HG03039 (cell line): ENCODE data around the gene POM121C.
"Not testable (repeated sequence)": the region's sequence is repeated elsewhere in the genome, so short reads cannot be mapped to it uniquely, and the experiment has no call there.

Source experiments
- ATAC-seq: cut with Tn5 transposase; IDR thresholded peaks from one replicate; pipeline ENCODE4 v1.9.1; 2021; ENCODE audit warnings: mild to moderate bottlenecking, moderate library complexity; ENCODE audit not compliant: unreplicated experiment

Gene POM121C

GRCh38 chr7:75439000-75439399 lies 47.1 kb downstream of the POM121C start:
- ATAC-seq: not testable (repeated sequence)

- not testable (repeated sequence) for ATAC-seq
Measured at GRCh38 chr7:75423481-75423880, 62.6 kb downstream of the POM121C start.

DNA sequence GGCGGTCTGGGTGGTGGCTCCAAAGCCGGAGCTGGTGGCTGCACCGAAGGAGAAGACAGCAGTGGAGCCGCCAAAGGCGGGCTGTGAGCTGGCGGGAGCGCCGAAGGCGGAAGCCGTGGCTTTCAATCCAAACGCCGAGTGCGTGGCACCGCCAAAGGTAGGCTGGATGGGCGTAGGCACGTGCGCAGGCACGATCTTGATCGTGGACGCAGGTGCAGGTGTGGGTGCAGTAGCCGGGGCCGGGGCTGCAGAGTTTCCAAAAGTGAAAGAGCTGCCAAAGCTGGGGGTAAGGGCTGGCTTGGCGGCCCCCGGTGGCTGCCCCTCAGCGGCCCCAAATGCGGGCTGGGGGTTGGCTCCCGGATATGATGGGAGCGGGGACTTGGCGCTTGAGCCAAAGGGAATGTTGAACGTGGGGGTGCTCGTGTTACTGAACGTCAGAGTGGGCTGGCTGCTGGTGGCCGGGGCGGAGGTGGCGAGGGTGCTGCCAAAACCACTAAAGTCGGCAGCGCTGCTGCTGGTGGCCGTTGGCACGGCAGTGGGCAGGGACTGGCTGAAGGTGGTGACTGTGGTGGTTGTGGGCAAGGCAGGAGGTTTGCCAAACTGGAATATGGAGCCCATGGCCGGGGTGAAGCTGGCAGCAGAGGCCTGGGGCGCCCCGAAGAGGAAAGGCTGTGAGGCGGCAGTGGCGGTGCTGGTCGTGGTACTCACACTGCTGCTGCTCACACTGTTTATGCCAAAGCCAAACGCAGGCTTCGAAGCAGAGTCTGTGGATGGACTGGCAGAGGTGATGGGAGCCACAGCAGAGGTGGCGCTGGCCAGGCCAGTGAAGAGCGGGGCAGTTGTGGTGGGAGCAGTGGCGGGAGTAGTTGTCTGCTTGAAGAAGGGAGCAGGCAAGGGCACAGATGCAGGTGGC lies 64.0 kb downstream of the POM121C start:
- ATAC-seq: not testable (repeated sequence)

DNA sequence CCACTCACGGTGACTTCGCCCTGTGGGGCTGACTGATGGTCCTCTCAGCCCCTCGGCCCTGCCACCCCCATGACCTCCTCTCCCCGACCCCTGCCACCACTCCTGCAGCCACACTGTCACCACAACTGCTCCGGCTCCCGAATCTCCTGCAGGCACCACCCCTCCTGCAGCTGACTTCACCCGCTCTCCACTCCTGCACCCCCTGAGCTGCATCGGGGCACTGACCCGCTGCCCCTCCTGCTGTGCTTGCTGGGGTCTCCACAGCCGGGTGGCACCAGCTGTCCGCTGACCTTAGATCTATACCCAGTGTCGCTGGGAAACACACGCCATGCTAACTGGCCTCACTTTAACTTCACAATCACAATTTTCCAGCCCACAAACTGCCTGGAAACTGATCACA lies 65.9 kb downstream of the POM121C start:
- ATAC-seq: not testable (repeated sequence)

DNA sequence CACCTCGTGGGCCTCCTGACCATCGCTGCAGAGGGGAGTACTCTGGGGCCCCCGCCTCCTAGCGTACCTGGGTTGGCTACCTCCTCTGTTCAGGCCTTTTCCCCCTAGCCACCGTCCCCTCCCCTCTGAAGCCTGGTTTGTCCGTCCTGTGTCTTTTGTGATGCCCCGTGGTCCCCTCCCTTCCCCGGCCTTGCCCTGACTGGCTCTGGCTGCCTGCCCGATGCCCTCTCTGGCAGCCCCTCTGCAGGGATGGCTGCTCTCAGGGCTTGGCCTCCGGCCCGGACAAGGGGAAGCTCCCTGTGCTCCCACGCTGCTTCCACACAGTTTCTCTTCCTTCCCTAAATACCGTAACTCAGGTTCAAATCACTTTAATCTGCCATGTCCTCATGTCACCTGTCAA lies 66.4 kb downstream of the POM121C start:
- ATAC-seq: not testable (repeated sequence)

DNA sequence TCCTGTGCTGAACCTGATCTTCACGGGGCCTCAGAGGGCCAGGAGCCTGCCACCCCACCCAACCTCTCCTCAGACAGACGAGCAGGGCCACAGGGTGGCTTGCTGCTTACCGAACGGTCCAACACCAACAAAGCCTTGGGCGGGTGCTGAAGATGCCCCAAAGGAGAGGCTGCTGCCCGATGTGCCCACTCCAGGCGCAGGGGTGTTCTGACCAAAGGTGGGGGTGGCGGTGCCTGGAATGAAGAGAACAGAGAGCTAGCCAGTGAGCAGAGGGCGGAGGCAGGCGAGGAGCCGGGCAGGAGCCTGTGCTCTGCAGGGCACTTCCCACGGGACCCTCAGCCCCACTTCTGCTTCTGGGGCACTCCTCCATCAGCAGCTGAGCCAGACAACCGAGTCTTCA lies 66.9 kb downstream of the POM121C start:
- not testable (repeated sequence) for ATAC-seq

GRCh38 chr7:75418292-75418858 lies 67.7 kb downstream of the POM121C start:
- not testable (repeated sequence) for ATAC-seq

DNA sequence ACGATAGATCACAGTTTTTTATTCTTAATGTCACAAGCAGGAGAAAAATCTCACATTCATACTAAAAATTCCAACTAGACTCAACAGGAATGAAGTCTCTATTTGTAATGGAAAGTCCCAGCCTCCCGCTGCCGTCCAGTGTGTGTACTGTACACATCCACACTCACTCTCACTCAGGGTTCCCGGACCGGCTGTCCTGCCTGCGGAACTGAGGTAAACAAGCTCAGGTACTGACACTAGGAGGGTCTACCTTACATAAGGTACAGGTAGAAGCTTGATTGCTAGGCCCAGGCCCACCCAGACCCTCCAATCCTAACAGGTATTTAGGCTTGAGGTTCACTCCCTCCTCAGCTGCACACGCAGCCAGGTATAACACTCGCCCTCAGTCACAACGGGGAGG lies 69.3 kb downstream of the POM121C start:
- not testable (repeated sequence) for ATAC-seq

DNA sequence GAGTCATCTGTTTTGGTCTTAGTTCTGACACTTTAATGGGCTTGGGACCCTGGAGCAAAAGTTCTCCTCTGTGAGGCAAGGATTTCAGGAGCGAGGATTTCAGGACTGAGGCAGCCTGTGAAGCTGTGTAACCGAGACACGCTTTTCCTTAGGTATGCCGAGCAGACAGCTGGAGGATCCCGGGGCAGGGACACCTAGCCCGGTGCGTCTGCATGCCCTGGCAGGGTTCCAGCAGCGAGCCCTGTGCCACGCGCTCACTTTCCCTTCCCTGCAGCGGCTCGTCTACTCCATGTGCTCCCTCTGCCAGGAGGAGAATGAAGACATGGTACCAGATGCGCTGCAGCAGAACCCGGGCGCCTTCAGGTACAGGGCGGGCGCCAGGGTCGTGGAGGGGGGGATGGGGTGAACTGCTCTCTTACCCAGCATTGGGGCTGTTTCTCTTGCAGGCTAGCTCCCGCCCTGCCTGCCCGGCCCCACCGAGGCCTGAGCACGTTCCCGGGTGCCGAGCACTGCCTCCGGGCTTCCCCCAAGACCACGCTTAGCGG lies 70.2 kb downstream of the POM121C start:
- ATAC-seq: not testable (repeated sequence)

- ATAC-seq: not testable (repeated sequence)
Measured at GRCh38 chr7:75415428-75415817, 70.7 kb downstream of the POM121C start.

GRCh38 chr7:75414708-75415427 lies 71.2 kb downstream of the POM121C start:
- ATAC-seq: not testable (repeated sequence)

DNA sequence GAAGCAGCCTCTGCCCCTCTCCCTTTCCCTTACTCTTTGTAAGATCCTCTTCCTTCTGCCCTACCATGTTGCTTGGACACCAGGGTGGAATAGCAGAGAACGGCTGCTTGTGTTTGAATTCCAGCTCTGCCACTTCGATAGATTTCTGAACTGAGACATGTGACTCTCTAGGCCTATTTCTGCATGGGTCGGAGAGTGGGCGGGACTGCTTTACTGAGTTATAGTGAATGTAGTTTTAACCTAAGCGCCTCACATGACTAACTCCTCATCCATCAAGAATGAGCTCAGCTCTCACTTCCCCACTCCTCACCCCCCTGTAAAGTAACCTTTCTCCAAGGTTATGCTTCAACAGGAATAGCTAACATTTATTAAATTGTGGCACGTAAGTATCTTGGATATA lies 71.9 kb downstream of the POM121C start:
- ATAC-seq: not testable (repeated sequence)

- ATAC-seq: not testable (repeated sequence)
Measured at GRCh38 chr7:75410823-75411173, 75.3 kb downstream of the POM121C start.

GRCh38 chr7:75409880-75410822 lies 75.9 kb downstream of the POM121C start:
- ATAC-seq: peak; percentile 84

DNA sequence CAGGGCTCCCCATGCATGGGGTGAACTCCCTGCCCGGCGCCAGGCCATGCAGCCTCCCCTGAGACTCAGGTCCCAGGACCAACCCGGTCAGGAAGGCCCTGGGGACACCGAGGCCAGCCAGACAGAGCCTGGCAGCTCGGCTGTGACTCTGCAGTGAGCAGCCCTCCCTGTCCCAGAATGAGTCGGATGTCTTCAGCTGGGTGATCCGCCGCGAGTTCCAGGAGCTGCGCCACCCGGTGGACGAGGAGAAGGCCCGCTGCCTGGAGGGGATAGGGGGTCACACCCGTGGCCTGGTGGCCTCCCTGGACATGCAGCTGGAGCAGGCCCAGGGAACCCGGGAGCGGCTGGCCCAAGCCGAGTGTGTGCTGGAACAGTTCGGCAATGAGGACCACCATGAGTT lies 81.4 kb downstream of the POM121C start:
- ATAC-seq: not testable (repeated sequence)

GRCh38 chr7:75403455-75404443 lies 82.3 kb downstream of the POM121C start:
- not testable (repeated sequence) for ATAC-seq

GRCh38 chr7:75400575-75400974 lies 85.5 kb downstream of the POM121C start:
- ATAC-seq: not testable (repeated sequence)

DNA sequence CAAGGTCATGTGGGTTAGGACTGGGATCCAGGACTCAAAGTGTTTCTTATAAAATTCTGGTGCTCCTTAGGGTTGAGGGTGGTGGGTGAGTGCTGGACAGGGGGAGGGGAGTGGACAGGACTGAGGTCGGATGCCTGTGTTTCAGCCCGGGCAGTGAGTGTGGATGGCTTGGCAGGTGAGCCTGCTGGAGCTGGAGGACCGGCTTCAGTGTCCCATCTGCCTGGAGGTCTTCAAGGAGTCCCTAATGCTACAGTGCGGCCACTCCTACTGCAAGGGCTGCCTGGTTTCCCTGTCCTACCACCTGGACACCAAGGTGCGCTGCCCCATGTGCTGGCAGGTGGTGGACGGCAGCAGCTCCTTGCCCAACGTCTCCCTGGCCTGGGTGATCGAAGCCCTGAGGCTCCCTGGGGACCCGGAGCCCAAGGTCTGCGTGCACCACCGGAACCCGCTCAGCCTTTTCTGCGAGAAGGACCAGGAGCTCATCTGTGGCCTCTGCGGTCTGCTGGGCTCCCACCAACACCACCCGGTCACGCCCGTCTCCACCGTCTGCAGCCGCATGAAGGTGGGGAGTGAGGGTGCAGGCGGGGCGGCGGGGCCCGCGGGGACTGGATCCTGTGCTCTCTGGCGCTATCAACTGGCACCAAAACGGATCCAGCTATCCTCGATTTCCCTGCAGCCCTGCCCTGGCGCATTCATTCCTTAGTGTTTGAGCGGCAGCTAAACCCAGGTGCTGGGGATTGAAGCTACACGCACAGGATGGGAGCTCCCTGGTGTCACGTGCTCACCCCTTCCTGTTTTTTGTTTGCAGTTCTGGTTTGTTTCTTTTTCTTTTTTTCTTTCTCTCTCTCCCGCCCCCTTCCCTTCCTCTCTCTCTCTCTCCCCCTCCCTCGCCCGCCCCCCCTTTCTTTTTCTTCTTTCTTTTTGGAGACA lies 87.1 kb downstream of the POM121C start:
- ATAC-seq: not testable (repeated sequence)
